ENCODE measurements around the gene ING5. TPM values are rescaled to one million over a fixed set of nuclear protein-coding genes. Genes with fewer than 3 reads are reported as not detected.
A peak's percentile ranks its signal among the peaks of the same experiment; 100 is the strongest.

Gene ING5
- total and polyA plus RNA-seq, 8 donors: 14.1 to 63.9 (median 22.3) TPM

- peak in 1 of 6 donors; percentile 14 for DNase-seq
- intact Hi-C loops (cut with DNase I): no loop called here
Measured at GRCh38 chr2:241654551-241654950, 47.3 kb upstream of the ING5 start.

GRCh38 chr2:241655516-241656189, 46.2 kb upstream of the ING5 start:
- Histone ChIP-seq H3K27ac (no peak overlapping the region), H3K27me3 (no peaks in the 10 kb centered on the region), H3K9me3 (no peaks in the 10 kb centered on the region), H3K4me3 (no peak overlapping the region), H3K36me3 (peaks cover 0 to 55% (median 0%) of the 10 kb centered on the region in 3 donors), H3K4me1 (no peaks in the 10 kb centered on the region)
- FAIRE-seq: no peak
- no peak for ATAC-seq
- WGBS, 2 donors: 92 to 95% methylated on average over 17 of the region's 17 CpGs
- intact Hi-C loops (cut with DNase I): no loop called here
- DNase-seq: peak in 1 of 6 donors; percentile 55
- TF ChIP-seq CTCF (IDR thresholded peaks at IDR 0.05): no peak

More at GRCh38 chr2:241654551-241654950, 47.3 kb upstream of the ING5 start:
- ATAC-seq: no peak
- Histone ChIP-seq H3K27me3 (no peaks in the 10 kb centered on the region), H3K4me3 (no peak overlapping the region), H3K36me3 (peaks cover 0 to 55% (median 0%) of the 10 kb centered on the region in 3 donors), H3K27ac (no peak overlapping the region), H3K4me1 (no peaks in the 10 kb centered on the region), H3K9me3 (no peaks in the 10 kb centered on the region)
- 89 to 90% methylated on average over 12 of the region's 12 CpGs for WGBS, 2 donors
- FAIRE-seq: no peak
- no peak for TF ChIP-seq CTCF (IDR thresholded peaks at IDR 0.05)

DNA sequence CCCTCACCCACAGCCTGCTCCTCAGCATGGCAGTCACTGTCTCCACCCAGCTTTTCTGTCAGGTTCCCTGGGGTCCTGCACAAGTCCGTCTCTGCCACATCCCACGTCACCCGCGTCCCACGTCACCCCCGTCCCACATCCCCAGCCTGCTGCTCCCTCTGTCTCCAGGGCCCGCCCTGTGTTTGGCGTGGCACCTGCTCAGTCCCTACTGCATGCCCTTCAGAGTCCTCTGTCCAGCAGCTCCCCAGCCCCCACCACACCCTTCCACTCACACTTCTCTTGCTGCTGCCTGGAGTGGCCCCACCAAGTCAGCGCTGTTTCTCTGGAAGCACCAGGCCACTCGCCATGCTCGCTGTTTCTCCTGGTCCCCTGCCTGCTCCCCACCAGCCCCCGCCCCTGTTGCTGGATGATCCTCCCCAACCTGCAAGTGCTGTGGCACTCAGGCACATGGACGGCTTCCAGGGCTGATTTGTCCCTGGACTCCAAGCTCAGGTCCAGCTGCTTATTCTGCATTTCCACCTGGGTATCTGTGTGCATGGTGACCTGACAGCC, 45.6 kb upstream of the ING5 start:
- Histone ChIP-seq H3K4me3 (no peak overlapping the region), H3K27ac (no peak overlapping the region), H3K27me3 (no peaks in the 10 kb centered on the region), H3K4me1 (no peaks in the 10 kb centered on the region), H3K9me3 (no peaks in the 10 kb centered on the region), H3K36me3 (peaks cover 0 to 51% (median 0%) of the 10 kb centered on the region in 3 donors)
- peak in 1 of 6 donors; percentile 62 for DNase-seq
- no peak for FAIRE-seq
- TF ChIP-seq CTCF (IDR thresholded peaks at IDR 0.05): no peak
- intact Hi-C loops (cut with DNase I): no loop called here
- whole genome bisulfite sequencing, 2 donors: 94 to 95% methylated on average over 13 of the region's 13 CpGs
- ATAC-seq: no peak

DNA sequence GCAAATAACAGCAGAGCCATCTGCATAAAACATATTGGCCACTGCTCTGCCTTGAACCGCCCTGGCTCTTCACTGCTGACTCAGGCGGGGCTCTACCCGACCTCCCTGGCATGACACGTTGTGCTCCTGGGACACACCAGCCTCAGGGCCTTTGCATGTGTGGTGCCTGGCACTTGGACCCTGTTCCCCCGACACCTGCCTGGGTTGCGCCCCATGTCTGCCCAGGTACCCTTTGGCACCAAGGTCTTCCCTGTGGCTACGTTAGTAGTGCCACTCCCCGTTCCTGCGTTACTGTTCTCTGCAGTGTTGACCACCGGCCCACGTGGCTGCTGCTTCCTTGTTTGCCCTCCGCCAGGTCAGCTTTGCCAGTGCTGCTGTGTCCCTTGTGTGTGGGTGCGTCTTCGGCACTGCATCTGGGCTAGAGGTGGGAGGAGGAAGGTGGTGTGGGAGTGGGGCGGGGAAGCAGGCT, 44.0 kb upstream of the ING5 start:
- ATAC-seq: no peak
- no peak for FAIRE-seq
- Histone ChIP-seq H3K4me1 (no peaks in the 10 kb centered on the region), H3K27me3 (no peaks in the 10 kb centered on the region), H3K27ac (no peak overlapping the region), H3K36me3 (peaks cover 0 to 36% (median 0%) of the 10 kb centered on the region in 3 donors), H3K9me3 (no peaks in the 10 kb centered on the region), H3K4me3 (no peak overlapping the region)
- DNase-seq: peak in 1 of 6 donors; percentile 39
- intact Hi-C loops (cut with DNase I): no loop called here
- 89 to 94% methylated on average over 14 to 15 of the region's 15 CpGs for WGBS, 2 donors
- TF ChIP-seq CTCF (IDR thresholded peaks at IDR 0.05): no peak

GRCh38 chr2:241658296-241658695, 43.5 kb upstream of the ING5 start:
- Histone ChIP-seq H3K4me3 (no peak overlapping the region), H3K9me3 (no peaks in the 10 kb centered on the region), H3K36me3 (peaks cover 0 to 35% (median 0%) of the 10 kb centered on the region in 3 donors), H3K4me1 (no peaks in the 10 kb centered on the region), H3K27me3 (no peaks in the 10 kb centered on the region), H3K27ac (no peak overlapping the region)
- DNase-seq (no peak), ATAC-seq (peak in 1 of 4 donors; percentile 8), FAIRE-seq (no peak)
- 71 to 76% methylated on average over 5 of the region's 5 CpGs for WGBS, 2 donors
- intact Hi-C loops (cut with DNase I): no loop called here
- no peak for TF ChIP-seq CTCF (IDR thresholded peaks at IDR 0.05)

Measured in pancreas (tissue), 10 donors.